HEK293 (cell line): ENCODE results near the gene ARCN1.

ENCODE experiments used
- GFI1B ChIP-seq: fragments of 450-650 bp; formaldehyde crosslinking; IDR thresholded peaks from 2 replicates; pipeline ENCODE4 v1.5.1; 2016; ENCODE audit warnings: missing biosample characterization, missing genetic modification characterization
- GLI2 ChIP-seq: fragments of 450-650 bp; formaldehyde crosslinking; IDR thresholded peaks from 2 replicates; pipeline ENCODE4; 2017; ENCODE audit warnings: missing biosample characterization, missing genetic modification characterization, low read depth, borderline replicate concordance
- KLF7 ChIP-seq: fragments of 450-650 bp; formaldehyde crosslinking; IDR thresholded peaks from 2 replicates; pipeline ENCODE4 v1.5.1; 2016; ENCODE audit warnings: missing biosample characterization, missing genetic modification characterization, borderline replicate concordance
- RBAK ChIP-seq: fragments of 450-650 bp; formaldehyde crosslinking; IDR thresholded peaks from 2 replicates; pipeline ENCODE4 v1.5.1; 2016; ENCODE audit warnings: missing biosample characterization, missing genetic modification characterization
- SP3 ChIP-seq: fragments of 450-650 bp; formaldehyde crosslinking; IDR thresholded peaks from 2 replicates; pipeline ENCODE4 v1.5.1; 2016; ENCODE audit warnings: missing biosample characterization, missing genetic modification characterization
- ZNF121 ChIP-seq: fragments of 450-650 bp; formaldehyde crosslinking; IDR thresholded peaks from 2 replicates; pipeline ENCODE4 v1.5.1; 2016; ENCODE audit warnings: missing biosample characterization, missing genetic modification characterization
- ZNF140 ChIP-seq: fragments of 450-650 bp; formaldehyde crosslinking; IDR thresholded peaks from 2 replicates; pipeline ENCODE4 v1.5.1; 2016; ENCODE audit warnings: missing biosample characterization, missing genetic modification characterization
- ZNF19 ChIP-seq: fragments of 450-650 bp; formaldehyde crosslinking; IDR thresholded peaks from 2 replicates; pipeline ENCODE4; 2016; ENCODE audit warnings: missing biosample characterization, missing genetic modification characterization, low read depth
- ZNF202 ChIP-seq: fragments of 450-650 bp; formaldehyde crosslinking; IDR thresholded peaks from 2 replicates; pipeline ENCODE4 v1.5.1; 2016; ENCODE audit warnings: missing biosample characterization, missing genetic modification characterization, borderline replicate concordance
- ZNF223 ChIP-seq: fragments of 450-650 bp; formaldehyde crosslinking; IDR thresholded peaks from 2 replicates; pipeline ENCODE4 v1.5.1; 2016; ENCODE audit warnings: missing biosample characterization, missing genetic modification characterization
- ZNF266 ChIP-seq: fragments of 450-650 bp; formaldehyde crosslinking; IDR thresholded peaks from 2 replicates; pipeline ENCODE4 v1.5.1; 2016; ENCODE audit warnings: missing biosample characterization, missing genetic modification characterization, low read depth
- ZNF341 ChIP-seq: fragments of 450-650 bp; formaldehyde crosslinking; IDR thresholded peaks from 2 replicates; pipeline ENCODE4; 2016; ENCODE audit warnings: low read depth, missing biosample characterization, missing genetic modification characterization
- ZNF354C ChIP-seq: fragments of 450-650 bp; formaldehyde crosslinking; IDR thresholded peaks from 2 replicates; pipeline ENCODE4 v1.5.1; 2016; ENCODE audit warnings: missing biosample characterization, missing genetic modification characterization, low read depth, borderline replicate concordance
- ZNF366 ChIP-seq: fragments of 450-650 bp; formaldehyde crosslinking; conservative IDR thresholded peaks from 2 replicates; pipeline ENCODE4 v1.5.1; 2016; ENCODE audit warnings: missing biosample characterization, missing genetic modification characterization
- ZNF404 ChIP-seq: fragments of 450-650 bp; formaldehyde crosslinking; IDR thresholded peaks from 2 replicates; pipeline ENCODE4 v1.5.1; 2017; ENCODE audit warnings: missing biosample characterization, missing genetic modification characterization
- ZNF426 ChIP-seq: fragments of 450-650 bp; formaldehyde crosslinking; IDR thresholded peaks from 2 replicates; pipeline ENCODE4 v1.5.1; 2017; ENCODE audit warnings: missing biosample characterization, missing genetic modification characterization, mild to moderate bottlenecking, inconsistent platforms, moderate library complexity
- ZNF501 ChIP-seq: fragments of 450-650 bp; formaldehyde crosslinking; IDR thresholded peaks from 2 replicates; pipeline ENCODE4 v1.5.1; 2016; ENCODE audit warnings: missing biosample characterization, missing genetic modification characterization
- ZNF518A ChIP-seq: fragments of 450-650 bp; formaldehyde crosslinking; conservative IDR thresholded peaks from 2 replicates; pipeline ENCODE4 v1.5.1; 2016; ENCODE audit warnings: low read depth, missing biosample characterization, missing genetic modification characterization
- ZNF529 ChIP-seq: fragments of 450-650 bp; formaldehyde crosslinking; IDR thresholded peaks from 2 replicates; pipeline ENCODE4 v1.5.1; 2017; ENCODE audit warnings: missing genetic modification characterization, missing biosample characterization; ENCODE audit not compliant: insufficient replicate concordance
- ZNF530 ChIP-seq: fragments of 450-650 bp; formaldehyde crosslinking; IDR thresholded peaks from 2 replicates; pipeline ENCODE4 v1.5.1; 2016; ENCODE audit warnings: low read depth, missing biosample characterization, missing genetic modification characterization
- ZNF555 ChIP-seq: fragments of 450-650 bp; formaldehyde crosslinking; conservative IDR thresholded peaks from 2 replicates; pipeline ENCODE4 v1.5.1; 2017; ENCODE audit warnings: missing biosample characterization, mild to moderate bottlenecking, missing genetic modification characterization, inconsistent platforms
- ZNF558 ChIP-seq: fragments of 450-650 bp; formaldehyde crosslinking; IDR thresholded peaks from 2 replicates; pipeline ENCODE4 v1.5.1; 2016; ENCODE audit warnings: missing biosample characterization, missing genetic modification characterization
- ZNF610 ChIP-seq: fragments of 450-650 bp; formaldehyde crosslinking; IDR thresholded peaks from 2 replicates; pipeline ENCODE4 v1.5.1; 2016; ENCODE audit warnings: missing biosample characterization, missing genetic modification characterization, borderline replicate concordance
- ZNF623 ChIP-seq: fragments of 450-650 bp; formaldehyde crosslinking; IDR thresholded peaks from 2 replicates; pipeline ENCODE4 v1.5.1; 2016; ENCODE audit warnings: missing biosample characterization, missing genetic modification characterization
- ZNF629 ChIP-seq: fragments of 450-650 bp; formaldehyde crosslinking; IDR thresholded peaks from 2 replicates; pipeline ENCODE4 v1.5.1; 2017; ENCODE audit warnings: missing biosample characterization, missing genetic modification characterization
- TF ChIP-seq, protein P1 (sequence below): fragments of 450-650 bp; formaldehyde crosslinking; IDR thresholded peaks from 2 replicates; pipeline ENCODE4 v1.5.1; 2016; ENCODE audit warnings: missing biosample characterization, missing genetic modification characterization, borderline replicate concordance
- TF ChIP-seq, protein P2 (sequence below): fragments of 450-650 bp; formaldehyde crosslinking; conservative IDR thresholded peaks from 2 replicates; pipeline ENCODE4 v1.5.1; 2016; ENCODE audit warnings: low read depth, missing biosample characterization, missing genetic modification characterization
- TF ChIP-seq, protein P3 (sequence below): fragments of 450-650 bp; formaldehyde crosslinking; IDR thresholded peaks from 2 replicates; pipeline ENCODE4 v1.5.1; 2016; ENCODE audit warnings: missing biosample characterization, missing genetic modification characterization

The ARCN1 gene

DNA sequence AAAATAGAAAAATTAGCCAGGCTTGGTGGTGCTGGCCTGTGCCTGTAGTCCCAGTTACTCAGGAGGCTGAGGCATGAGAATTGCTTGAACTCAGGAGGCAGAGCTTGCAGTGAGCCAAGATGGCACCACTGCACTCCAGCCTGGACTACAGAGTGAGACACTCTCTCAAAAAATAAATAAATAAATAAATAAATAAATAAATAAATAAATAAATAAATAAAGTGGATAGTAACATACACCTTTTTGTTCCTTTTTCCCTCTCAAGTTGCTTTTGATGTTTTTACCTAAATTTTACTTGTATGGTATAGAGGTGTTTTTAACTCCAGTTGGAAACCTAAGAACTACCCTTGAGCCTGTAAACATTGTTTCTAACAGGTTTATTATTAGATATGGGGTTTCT, 5.8 kb downstream of the ARCN1 start (continued):
- TF ChIP-seq ZNF518A, result peak; percentile 97
- TF ChIP-seq ZNF623 (tag by site-specific recombination), result peak; percentile 88
- TF ChIP-seq ZNF223 (tag by site-specific recombination), result peak; percentile 70; the same call in 1 of the 2 replicates
- TF ChIP-seq ZNF202 (tag by site-specific recombination), result peak; percentile 94
- TF ChIP-seq, protein P1, sequence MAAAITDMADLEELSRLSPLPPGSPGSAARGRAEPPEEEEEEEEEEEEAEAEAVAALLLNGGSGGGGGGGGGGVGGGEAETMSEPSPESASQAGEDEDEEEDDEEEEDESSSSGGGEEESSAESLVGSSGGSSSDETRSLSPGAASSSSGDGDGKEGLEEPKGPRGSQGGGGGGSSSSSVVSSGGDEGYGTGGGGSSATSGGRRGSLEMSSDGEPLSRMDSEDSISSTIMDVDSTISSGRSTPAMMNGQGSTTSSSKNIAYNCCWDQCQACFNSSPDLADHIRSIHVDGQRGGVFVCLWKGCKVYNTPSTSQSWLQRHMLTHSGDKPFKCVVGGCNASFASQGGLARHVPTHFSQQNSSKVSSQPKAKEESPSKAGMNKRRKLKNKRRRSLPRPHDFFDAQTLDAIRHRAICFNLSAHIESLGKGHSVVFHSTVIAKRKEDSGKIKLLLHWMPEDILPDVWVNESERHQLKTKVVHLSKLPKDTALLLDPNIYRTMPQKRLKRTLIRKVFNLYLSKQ (tag by site-specific recombination), result peak; percentile 92
- 0 out of 2 replicates have a peak, but pooled peaks have one; percentile 22 for TF ChIP-seq ZNF366
- 0 out of 2 replicates have a peak, but pooled peaks have one; percentile 46 for TF ChIP-seq ZNF19 (tag by site-specific recombination)
- TF ChIP-seq ZNF121 (tag by site-specific recombination), result 0 out of 2 replicates have a peak, but pooled peaks have one; percentile 56
- peak; percentile 67; the same call in 1 of the 2 replicates for TF ChIP-seq RBAK (tag by site-specific recombination)
- peak; percentile 93 for TF ChIP-seq ZNF140 (tag by site-specific recombination)
- 0 out of 2 replicates have a peak, but pooled peaks have one; percentile 26 for TF ChIP-seq SP3 (tag by site-specific recombination)
- peak; percentile 58; the same call in 1 of the 2 replicates for TF ChIP-seq ZNF530 (tag by site-specific recombination)
- peak; percentile 53; the same call in 1 of the 2 replicates for TF ChIP-seq GLI2 (tag by site-specific recombination)
- 0 out of 2 replicates have a peak, but pooled peaks have one; percentile 39 for TF ChIP-seq GFI1B (tag by site-specific recombination)
- TF ChIP-seq KLF7 (tag by site-specific recombination), result peak; percentile 54; the same call in 1 of the 2 replicates
- TF ChIP-seq ZNF501 (tag by site-specific recombination), result peak; percentile 84
- TF ChIP-seq, protein P2, sequence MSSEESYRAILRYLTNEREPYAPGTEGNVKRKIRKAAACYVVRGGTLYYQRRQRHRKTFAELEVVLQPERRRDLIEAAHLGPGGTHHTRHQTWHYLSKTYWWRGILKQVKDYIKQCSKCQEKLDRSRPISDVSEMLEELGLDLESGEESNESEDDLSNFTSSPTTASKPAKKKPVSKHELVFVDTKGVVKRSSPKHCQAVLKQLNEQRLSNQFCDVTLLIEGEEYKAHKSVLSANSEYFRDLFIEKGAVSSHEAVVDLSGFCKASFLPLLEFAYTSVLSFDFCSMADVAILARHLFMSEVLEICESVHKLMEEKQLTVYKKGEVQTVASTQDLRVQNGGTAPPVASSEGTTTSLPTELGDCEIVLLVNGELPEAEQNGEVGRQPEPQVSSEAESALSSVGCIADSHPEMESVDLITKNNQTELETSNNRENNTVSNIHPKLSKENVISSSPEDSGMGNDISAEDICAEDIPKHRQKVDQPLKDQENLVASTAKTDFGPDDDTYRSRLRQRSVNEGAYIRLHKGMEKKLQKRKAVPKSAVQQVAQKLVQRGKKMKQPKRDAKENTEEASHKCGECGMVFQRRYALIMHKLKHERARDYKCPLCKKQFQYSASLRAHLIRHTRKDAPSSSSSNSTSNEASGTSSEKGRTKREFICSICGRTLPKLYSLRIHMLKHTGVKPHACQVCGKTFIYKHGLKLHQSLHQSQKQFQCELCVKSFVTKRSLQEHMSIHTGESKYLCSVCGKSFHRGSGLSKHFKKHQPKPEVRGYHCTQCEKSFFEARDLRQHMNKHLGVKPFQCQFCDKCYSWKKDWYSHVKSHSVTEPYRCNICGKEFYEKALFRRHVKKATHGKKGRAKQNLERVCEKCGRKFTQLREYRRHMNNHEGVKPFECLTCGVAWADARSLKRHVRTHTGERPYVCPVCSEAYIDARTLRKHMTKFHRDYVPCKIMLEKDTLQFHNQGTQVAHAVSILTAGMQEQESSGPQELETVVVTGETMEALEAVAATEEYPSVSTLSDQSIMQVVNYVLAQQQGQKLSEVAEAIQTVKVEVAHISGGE, result peak; percentile 86
- TF ChIP-seq ZNF629 (tag by site-specific recombination), result peak; percentile 80
- TF ChIP-seq ZNF555 (tag by site-specific recombination), result peak; percentile 95
- peak; percentile 42; the same call in 1 of the 2 replicates for TF ChIP-seq ZNF341 (tag by site-specific recombination)
- TF ChIP-seq, protein P3, sequence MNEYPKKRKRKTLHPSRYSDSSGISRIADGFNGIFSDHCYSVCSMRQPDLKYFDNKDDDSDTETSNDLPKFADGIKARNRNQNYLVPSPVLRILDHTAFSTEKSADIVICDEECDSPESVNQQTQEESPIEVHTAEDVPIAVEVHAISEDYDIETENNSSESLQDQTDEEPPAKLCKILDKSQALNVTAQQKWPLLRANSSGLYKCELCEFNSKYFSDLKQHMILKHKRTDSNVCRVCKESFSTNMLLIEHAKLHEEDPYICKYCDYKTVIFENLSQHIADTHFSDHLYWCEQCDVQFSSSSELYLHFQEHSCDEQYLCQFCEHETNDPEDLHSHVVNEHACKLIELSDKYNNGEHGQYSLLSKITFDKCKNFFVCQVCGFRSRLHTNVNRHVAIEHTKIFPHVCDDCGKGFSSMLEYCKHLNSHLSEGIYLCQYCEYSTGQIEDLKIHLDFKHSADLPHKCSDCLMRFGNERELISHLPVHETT, result 0 out of 2 replicates have a peak, but pooled peaks have one; percentile 52
- peak; percentile 91; the same call in 1 of the 2 replicates for TF ChIP-seq ZNF354C (tag by site-specific recombination)
- TF ChIP-seq ZNF426 (tag by site-specific recombination), result peak; percentile 97
- peak; percentile 38 for TF ChIP-seq ZNF529 (tag by site-specific recombination)
- TF ChIP-seq ZNF404 (tag by site-specific recombination), result peak; percentile 95
- TF ChIP-seq ZNF610 (tag by site-specific recombination), result 0 out of 2 replicates have a peak, but pooled peaks have one; percentile 39
- peak; percentile 80 for TF ChIP-seq ZNF266 (tag by site-specific recombination)
- TF ChIP-seq ZNF558, result peak; percentile 92
